Neural cell (in vitro differentiated cells): ENCODE data around the gene MYLK. TPM values are rescaled to one million over a fixed set of nuclear protein-coding genes. Genes with fewer than 3 reads are reported as not detected.

Source experiments
- H2AFZ ChIP-seq: fragments of 200-600, 300-800 bp; sonication (generic), shearing (Covaris generic); 2 replicates; pipeline ENCODE4 v1.6.0; 2014; ENCODE audit warnings: low read depth, mild to moderate bottlenecking, antibody characterized with exemption, low read length, moderate library complexity
- H3F3A ChIP-seq: fragments of 200-600 bp; shearing (Covaris generic); 2 replicates; pipeline ENCODE4 v1.6.1; 2016; ENCODE audit warnings: mild to moderate bottlenecking, moderate library complexity, mixed read lengths, antibody characterized with exemption, low read length; ENCODE audit not compliant: insufficient read depth, poor library complexity, severe bottlenecking
- H3K27ac ChIP-seq: fragments of 200-600, 300-800 bp; sonication (generic), shearing (Covaris generic); 2 replicates; pipeline ENCODE4 v1.5.1; 2014; ENCODE audit warnings: mild to moderate bottlenecking, low read length, moderate library complexity
- H3K27me3 ChIP-seq: fragments of 300-800, 200-600 bp; sonication (generic), shearing (Covaris generic); 2 replicates; pipeline ENCODE4 v1.6.0; 2014; ENCODE audit warnings: mild to moderate bottlenecking, low read depth, low read length, moderate library complexity; ENCODE audit not compliant: insufficient read depth
- H3K36me3 ChIP-seq: fragments of 300-800, 200-600 bp; sonication (generic), shearing (Covaris generic); 2 replicates; pipeline ENCODE4 v1.5.1; 2014; ENCODE audit warnings: mild to moderate bottlenecking, antibody characterized with exemption, low read length, moderate library complexity; ENCODE audit not compliant: insufficient read depth
- H3K4me2 ChIP-seq: fragments of 300-800, 200-600 bp; sonication (generic), shearing (Covaris generic); 2 replicates; pipeline ENCODE4 v1.6.0; 2014; ENCODE audit warnings: mild to moderate bottlenecking, low read length
- H3K4me3 ChIP-seq: fragments of 300-800, 200-600 bp; sonication (generic), shearing (Covaris generic); 2 replicates; pipeline ENCODE4 v1.5.1; 2014; ENCODE audit warnings: mild to moderate bottlenecking, low read length, moderate library complexity
- H3K79me2 ChIP-seq: fragments of 200-600 bp; shearing (Covaris generic); replicated peaks from 2 replicates; pipeline ENCODE4 v1.6.0; 2014; ENCODE audit warnings: mild to moderate bottlenecking, low read length, moderate library complexity; ENCODE audit not compliant: insufficient read depth
- H3K9ac ChIP-seq: fragments of 300-800, 200-600 bp; sonication (generic), shearing (Covaris generic); 2 replicates; pipeline ENCODE4 v1.6.1; 2016; ENCODE audit warnings: mild to moderate bottlenecking, low read length, mixed read lengths
- H3K9me2 ChIP-seq: fragments of 200-600 bp; shearing (Covaris generic); 2 replicates; pipeline ENCODE4 v1.6.1; 2016; ENCODE audit warnings: mild to moderate bottlenecking, low read length, mixed read lengths; ENCODE audit not compliant: insufficient read depth
- H3K9me3 ChIP-seq: fragments of 200-600, 300-800 bp; sonication (generic), shearing (Covaris generic); 2 replicates; pipeline ENCODE4 v1.6.1; 2016; ENCODE audit warnings: mild to moderate bottlenecking, mixed run types, low read length, moderate library complexity, mixed read lengths
- H4K20me1 ChIP-seq: fragments of 200-600 bp; shearing (Covaris generic); 2 replicates; pipeline ENCODE4 v1.6.1; 2016; ENCODE audit warnings: mild to moderate bottlenecking, mixed run types; ENCODE audit not compliant: insufficient read depth
- EP300 ChIP-seq: fragments of 450-650 bp; conservative IDR thresholded peaks from 2 replicates; pipeline ENCODE4 v1.6.1; 2014; ENCODE audit warnings: antibody characterized with exemption, mild to moderate bottlenecking, moderate library complexity; ENCODE audit not compliant: poor library complexity, severe bottlenecking
- EZH2 ChIP-seq: fragments of 200-600, 300-800 bp; shearing (Covaris generic), sonication (generic); IDR thresholded peaks from 2 replicates; pipeline ENCODE4 v1.6.1; 2014; ENCODE audit warnings: antibody characterized with exemption, low read length, borderline replicate concordance, mild to moderate bottlenecking; ENCODE audit not compliant: insufficient read depth, poor library complexity, severe bottlenecking
- MXI1 ChIP-seq: fragments of 450-650 bp; conservative IDR thresholded peaks from 2 replicates; pipeline ENCODE4 v1.6.1; 2014; ENCODE audit warnings: antibody characterized with exemption, mild to moderate bottlenecking; ENCODE audit not compliant: poor library complexity, severe bottlenecking
- POLR2AphosphoS5 ChIP-seq: IDR thresholded peaks from 2 replicates; pipeline ENCODE4 v1.6.1; 2012
- SMC3 ChIP-seq: fragments of 450-650 bp; conservative IDR thresholded peaks from 2 replicates; pipeline ENCODE4 v1.6.1; 2014; ENCODE audit warnings: antibody characterized with exemption, mild to moderate bottlenecking, moderate library complexity; ENCODE audit not compliant: poor library complexity
- TAF1 ChIP-seq: IDR thresholded peaks from 2 replicates; pipeline ENCODE4 v1.6.1; 2012; ENCODE audit warnings: low read depth
- polyA plus RNA-seq: library from polyadenylated mRNA; depleted of rRNA; stranded (reverse); fragments of >200 nt; gene quantifications from 2 replicates; pipeline ENCODE4 v1.2.3, GENCODE V29; 2014
- TF ChIP-seq, protein P1 (sequence below): fragments of 450-650 bp; IDR thresholded peaks from 2 replicates; pipeline ENCODE4 v1.5.1; 2014; ENCODE audit warnings: antibody characterized with exemption, mild to moderate bottlenecking, moderate library complexity; ENCODE audit not compliant: poor library complexity, severe bottlenecking
- TF ChIP-seq, protein P2 (sequence below): IDR thresholded peaks from 2 replicates; pipeline ENCODE4 v1.6.1; 2012; ENCODE audit warnings: borderline replicate concordance

MYLK gene
- polyA plus RNA-seq, 1 donor from 2014 or later: 0.43 TPM

DNA sequence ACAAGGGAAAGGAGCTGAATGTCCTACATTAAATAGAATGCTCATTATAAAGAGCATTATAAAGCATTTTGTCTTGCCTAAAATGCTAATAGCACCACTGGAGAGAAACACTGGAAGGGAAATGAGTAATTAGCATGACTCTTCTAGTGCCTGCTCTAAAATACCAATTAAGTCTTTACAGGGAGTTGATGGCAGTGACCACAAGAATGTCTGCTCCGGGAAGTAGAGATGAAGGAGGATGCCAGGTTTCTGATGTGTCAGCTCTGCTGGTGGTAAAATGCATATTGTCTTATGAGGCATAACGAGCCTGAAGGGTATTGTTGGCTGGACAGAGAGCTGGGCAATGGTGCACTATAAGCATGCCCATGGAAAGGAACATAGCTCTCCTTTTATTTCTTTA is 49.5 kb downstream of the MYLK start (continued):
- TF ChIP-seq, protein P1, sequence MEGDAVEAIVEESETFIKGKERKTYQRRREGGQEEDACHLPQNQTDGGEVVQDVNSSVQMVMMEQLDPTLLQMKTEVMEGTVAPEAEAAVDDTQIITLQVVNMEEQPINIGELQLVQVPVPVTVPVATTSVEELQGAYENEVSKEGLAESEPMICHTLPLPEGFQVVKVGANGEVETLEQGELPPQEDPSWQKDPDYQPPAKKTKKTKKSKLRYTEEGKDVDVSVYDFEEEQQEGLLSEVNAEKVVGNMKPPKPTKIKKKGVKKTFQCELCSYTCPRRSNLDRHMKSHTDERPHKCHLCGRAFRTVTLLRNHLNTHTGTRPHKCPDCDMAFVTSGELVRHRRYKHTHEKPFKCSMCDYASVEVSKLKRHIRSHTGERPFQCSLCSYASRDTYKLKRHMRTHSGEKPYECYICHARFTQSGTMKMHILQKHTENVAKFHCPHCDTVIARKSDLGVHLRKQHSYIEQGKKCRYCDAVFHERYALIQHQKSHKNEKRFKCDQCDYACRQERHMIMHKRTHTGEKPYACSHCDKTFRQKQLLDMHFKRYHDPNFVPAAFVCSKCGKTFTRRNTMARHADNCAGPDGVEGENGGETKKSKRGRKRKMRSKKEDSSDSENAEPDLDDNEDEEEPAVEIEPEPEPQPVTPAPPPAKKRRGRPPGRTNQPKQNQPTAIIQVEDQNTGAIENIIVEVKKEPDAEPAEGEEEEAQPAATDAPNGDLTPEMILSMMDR: no peak

DNA sequence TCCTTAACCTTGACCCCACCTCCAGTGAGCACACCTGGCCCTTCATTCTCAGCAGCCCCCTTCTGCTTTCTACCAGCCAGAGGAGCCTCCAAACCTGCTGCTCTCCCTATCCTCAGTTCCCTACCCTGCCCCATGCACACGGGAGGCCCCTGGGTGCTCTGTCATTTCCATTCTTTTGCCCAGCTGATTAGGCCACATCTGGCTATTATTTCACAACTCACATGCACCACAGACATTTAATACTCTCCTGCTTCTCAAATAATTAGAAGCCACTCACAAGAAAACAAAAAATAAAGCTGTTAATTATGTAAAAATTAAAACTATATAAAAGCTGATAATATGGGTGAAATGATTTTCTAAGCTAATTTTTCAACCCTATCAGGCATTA is 50.7 kb downstream of the MYLK start:
- no peaks in the 10 kb centered on the region for H3F3A ChIP-seq
- no peak overlapping the region for H3K27ac ChIP-seq
- no peaks in the 10 kb centered on the region for H3K36me3 ChIP-seq
- H3K4me2 ChIP-seq: no peak overlapping the region
- no peaks in the 10 kb centered on the region for H3K27me3 ChIP-seq
- TF ChIP-seq SMC3 (no peak), POLR2AphosphoS5 (no peak), TAF1 (no peak)
- TF ChIP-seq, protein P1: no peak
- no peaks in the 10 kb centered on the region for H3K79me2 ChIP-seq
- H2AFZ ChIP-seq: no peak overlapping the region
- H3K9me2 ChIP-seq: no peaks in the 10 kb centered on the region
- H3K4me3 ChIP-seq: no peak overlapping the region
- no peaks in the 10 kb centered on the region for H4K20me1 ChIP-seq
- H3K9ac ChIP-seq: no peak overlapping the region
- no peaks in the 10 kb centered on the region for H3K9me3 ChIP-seq

DNA sequence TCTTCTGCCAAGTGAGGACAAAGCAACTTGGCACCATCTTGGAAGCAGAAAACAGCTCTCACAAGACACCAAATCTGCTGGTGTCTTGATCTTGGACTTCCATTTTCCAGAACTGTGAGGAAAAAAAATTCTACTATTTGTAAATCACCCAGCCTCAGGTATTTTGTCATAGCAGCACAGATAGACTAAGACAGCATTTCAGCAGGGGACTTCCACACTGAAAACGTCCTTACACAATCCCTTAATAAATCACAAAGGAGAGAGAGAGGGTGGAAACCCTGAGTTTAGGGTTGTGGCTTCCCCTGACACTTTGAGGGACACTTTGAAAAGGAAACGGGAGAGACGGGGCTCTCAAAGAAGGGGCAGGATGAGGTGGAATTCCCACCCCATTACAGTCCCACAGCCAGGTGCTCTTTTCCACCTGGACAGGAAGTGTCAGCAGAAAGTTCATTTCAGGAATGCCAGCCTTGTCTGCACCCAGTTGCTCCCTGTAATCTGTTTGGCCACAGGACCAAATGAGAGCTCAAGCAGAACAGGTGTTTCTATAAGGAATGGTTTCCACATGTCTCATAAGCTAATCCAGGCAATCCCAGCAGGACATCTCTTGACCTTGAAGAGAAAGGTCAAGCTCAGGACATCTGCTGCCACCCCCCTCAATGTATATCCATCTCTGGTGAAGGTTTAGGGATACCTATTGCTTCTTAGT is 51.3 kb downstream of the MYLK start:
- Histone ChIP-seq H3K79me2 (no peaks in the 10 kb centered on the region), H3K36me3 (no peaks in the 10 kb centered on the region), H3K9me3 (no peaks in the 10 kb centered on the region), H3F3A (no peaks in the 10 kb centered on the region), H3K27me3 (no peaks in the 10 kb centered on the region), H3K27ac (no peak overlapping the region), H3K4me2 (no peak overlapping the region), H4K20me1 (no peaks in the 10 kb centered on the region), H3K9ac (no peak overlapping the region), H3K9me2 (no peaks in the 10 kb centered on the region), H2AFZ (no peak overlapping the region), H3K4me3 (no peak overlapping the region)
- TF ChIP-seq EZH2: no peak
- no peak for TF ChIP-seq MXI1
- no peak for TF ChIP-seq TAF1
- TF ChIP-seq, protein P2, sequence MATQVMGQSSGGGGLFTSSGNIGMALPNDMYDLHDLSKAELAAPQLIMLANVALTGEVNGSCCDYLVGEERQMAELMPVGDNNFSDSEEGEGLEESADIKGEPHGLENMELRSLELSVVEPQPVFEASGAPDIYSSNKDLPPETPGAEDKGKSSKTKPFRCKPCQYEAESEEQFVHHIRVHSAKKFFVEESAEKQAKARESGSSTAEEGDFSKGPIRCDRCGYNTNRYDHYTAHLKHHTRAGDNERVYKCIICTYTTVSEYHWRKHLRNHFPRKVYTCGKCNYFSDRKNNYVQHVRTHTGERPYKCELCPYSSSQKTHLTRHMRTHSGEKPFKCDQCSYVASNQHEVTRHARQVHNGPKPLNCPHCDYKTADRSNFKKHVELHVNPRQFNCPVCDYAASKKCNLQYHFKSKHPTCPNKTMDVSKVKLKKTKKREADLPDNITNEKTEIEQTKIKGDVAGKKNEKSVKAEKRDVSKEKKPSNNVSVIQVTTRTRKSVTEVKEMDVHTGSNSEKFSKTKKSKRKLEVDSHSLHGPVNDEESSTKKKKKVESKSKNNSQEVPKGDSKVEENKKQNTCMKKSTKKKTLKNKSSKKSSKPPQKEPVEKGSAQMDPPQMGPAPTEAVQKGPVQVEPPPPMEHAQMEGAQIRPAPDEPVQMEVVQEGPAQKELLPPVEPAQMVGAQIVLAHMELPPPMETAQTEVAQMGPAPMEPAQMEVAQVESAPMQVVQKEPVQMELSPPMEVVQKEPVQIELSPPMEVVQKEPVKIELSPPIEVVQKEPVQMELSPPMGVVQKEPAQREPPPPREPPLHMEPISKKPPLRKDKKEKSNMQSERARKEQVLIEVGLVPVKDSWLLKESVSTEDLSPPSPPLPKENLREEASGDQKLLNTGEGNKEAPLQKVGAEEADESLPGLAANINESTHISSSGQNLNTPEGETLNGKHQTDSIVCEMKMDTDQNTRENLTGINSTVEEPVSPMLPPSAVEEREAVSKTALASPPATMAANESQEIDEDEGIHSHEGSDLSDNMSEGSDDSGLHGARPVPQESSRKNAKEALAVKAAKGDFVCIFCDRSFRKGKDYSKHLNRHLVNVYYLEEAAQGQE: no peak
- no peak for TF ChIP-seq POLR2AphosphoS5
- no peak for TF ChIP-seq EP300
- no peak for TF ChIP-seq SMC3
